Heart left ventricle (tissue), 16 donors: ENCODE measurements around the gene SOD3. TPM values are rescaled to one million over a fixed set of nuclear protein-coding genes. Genes with fewer than 3 reads are reported as not detected.

Source experiments
- ATAC-seq, 4 donors: fragments of 200-7000 bp; cut with Tn5 transposase; one replicate each; pipeline ENCODE4 v1.9.1; 2020 to 2022; ENCODE audit warnings: moderate library complexity in 4 of 4, mild to moderate bottlenecking in 3 of 4, moderate number of reproducible peaks in 1 of 4
- DNase-seq, 5 donors: peaks; one replicate each; pipeline ENCODE4 v3.0.0-alpha.2; 2020
- H3K27ac ChIP-seq, 12 donors: fragments of 200-600 bp; sonication (generic) in 4 of 12; one replicate each; pipeline versions ENCODE4 v1.5.0 to v1.8.0; 2016 to 2022; ENCODE audit warnings: mild to moderate bottlenecking in 2 of 12
- H3K27me3 ChIP-seq, 9 donors: fragments of 200-600 bp; sonication (generic) in 2 of 9; one replicate each; pipeline versions ENCODE4 v1.5.1 to v1.8.0; 2016 to 2022; ENCODE audit warnings: mild to moderate bottlenecking in 3 of 9
- H3K36me3 ChIP-seq, 9 donors: fragments of 200-600 bp; sonication (generic) in 2 of 9; one replicate each; pipeline versions ENCODE4 v1.5.0 to v1.8.0; 2018 to 2022; ENCODE audit warnings: mild to moderate bottlenecking in 2 of 9
- H3K4me1 ChIP-seq, 12 donors: fragments of 200-600 bp; sonication (generic) in 4 of 12; one replicate each; pipeline versions ENCODE4 v1.5.0 to v1.8.0; 2016 to 2022; ENCODE audit warnings: mild to moderate bottlenecking in 3 of 12
- H3K4me3 ChIP-seq, 12 donors: fragments of 200-600 bp; sonication (generic) in 4 of 12; one replicate each; pipeline versions ENCODE4 v1.5.0 to v1.8.0; 2017 to 2022; ENCODE audit warnings: mild to moderate bottlenecking in 9 of 12, moderate library complexity in 4 of 12
- H3K9me3 ChIP-seq, 12 donors: fragments of 200-600 bp; sonication (generic) in 4 of 12; one replicate each; pipeline versions ENCODE4 v1.5.0 to v1.8.0; 2016 to 2022; ENCODE audit warnings: mild to moderate bottlenecking in 1 of 12
- POLR2A ChIP-seq, 2 donors: fragments of 450-650 bp; IDR thresholded peaks; one replicate each; pipeline ENCODE4 v1.6.1; 2017; ENCODE audit warnings: antibody characterized with exemption in 2 of 2, mild to moderate bottlenecking in 2 of 2, moderate library complexity in 2 of 2
- WGBS, 4 donors: extraction: QIAGEN DNeasy Blood & Tissue Kit in 2 of 4; methylation state at CpG; one replicate each; pipeline versions ENCODE4 v1.1.5 to v1.1.7; 2013 to 2018; 5-methylcytosine and 5-hydroxymethylcytosine counted together
- intact Hi-C, 10 donors: fragments of 100-400 bp; cut with DNase I; formaldehyde crosslinking; loops; one replicate each; pipeline versions ENCODE4 v1.11.1 to v1.14.2; 2022
- polyA plus RNA-seq, 2 donors: library from polyadenylated mRNA; stranded (reverse); fragments of 200-250 nt; gene quantifications; one replicate each; pipeline ENCODE4 v1.2.3, GENCODE V29; 2013
- total RNA-seq, 9 donors: library from RNA; depleted of rRNA in 2 of 9; stranded (reverse); fragments of >200 nt in 2 of 9; fragmentation: NEBNext Ultra II Directional in 3 of 9; extraction: Animal tissue kit (Norgen Biotek cat#: 25700) in 3 of 9; gene quantifications; one replicate each; pipeline versions ENCODE4 v1.1.0 to v1.2.4, GENCODE V29; 2016 to 2023
- TF ChIP-seq, protein P1 (sequence below), 12 donors: fragments of 200-600 bp; sonication (generic) in 4 of 12; IDR thresholded peaks; one replicate each; pipeline versions ENCODE4 v1.5.0 to v1.8.0; 2018 to 2022; ENCODE audit warnings: antibody characterized with exemption in 12 of 12, mild to moderate bottlenecking in 5 of 12
- donor health status: ischemic (EF 13 %, LVEDD 7.1; RV severe dilation, severe dysfunction).
- donor health status: healthy with polysubstance abuse.
- donor health status: DM: no; HTN: yes; CAD: no.
- donor health status: DM: no; HTN: no; CAD: no.
- donor health status: ischemic (EF 25% LVEDD 6.9; RV normal size, moderate dysfunction).
- donor health status: ischemic (EF 25% LVEDD 5.7; RV mildly dilated, moderate dysfunction).
- donor health status: healthy.
- donor health status: DM: yes; HTN: yes; CAD: no.
- donor health status: ischemic (EF 35%, LVEDD 5.7; RV mildly dilated, moderate dysfunction).
- donor health status: nonischemic (EF 11% LVEDD 7.7; RV severe dilation, severe dysfunction).
- donor health status: DM: yes; HTN: yes; CAD: no.
- donor health status: PGD.
- donor health status: ischemic (EF 29% LVEDD 5.4; RV normal size, mild dysfunction).
- donor health status: nonischemic (EF 23%, LVEDD 6.1; RV moderate dilation, normal function).

Gene SOD3
- total and polyA plus RNA-seq, 11 donors, result 11.7 to 110 (median 37.6) TPM

DNA sequence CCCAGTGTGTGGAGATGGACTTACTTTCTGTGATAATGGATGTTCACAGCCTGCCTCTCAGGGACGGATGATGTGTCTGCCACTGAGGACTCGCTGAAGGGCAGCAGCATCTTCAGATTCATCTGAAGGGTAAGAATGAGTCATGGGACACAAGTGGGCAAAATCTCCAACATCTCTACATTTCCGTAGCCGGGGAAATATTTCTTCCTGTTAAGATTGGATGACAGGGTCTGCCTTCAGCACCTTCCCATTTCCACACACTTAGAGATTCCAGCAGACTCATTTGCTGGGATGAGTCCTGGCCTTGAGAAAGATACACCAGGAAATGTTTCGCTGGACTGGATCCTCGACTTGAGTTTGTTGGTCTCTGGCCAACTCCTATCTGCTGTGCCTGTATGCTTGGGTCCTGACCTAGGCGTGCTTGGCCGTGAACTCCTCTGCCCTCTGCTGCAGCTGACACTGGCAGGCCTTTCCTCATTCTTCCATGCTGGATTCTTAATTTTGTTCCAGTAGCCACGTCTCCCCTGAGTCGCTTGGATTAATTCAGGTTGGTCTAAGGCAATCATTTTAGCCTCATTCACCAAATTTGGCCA, 46.5 kb upstream of the SOD3 start:
- Histone ChIP-seq H3K27me3 (no peaks in the 10 kb centered on the region), H3K9me3 (no peaks in the 10 kb centered on the region), H3K36me3 (no peaks in the 10 kb centered on the region), H3K4me1 (peaks cover 0 to 2% (median 0%) of the 10 kb centered on the region in 12 donors), H3K27ac (no peak overlapping the region), H3K4me3 (no peak overlapping the region)
- ATAC-seq (no peak), DNase-seq (no peak)
- intact Hi-C loops, result no loop called here
- TF ChIP-seq POLR2A (IDR thresholded peaks at IDR 0.05), result no peak
- TF ChIP-seq, protein P1, sequence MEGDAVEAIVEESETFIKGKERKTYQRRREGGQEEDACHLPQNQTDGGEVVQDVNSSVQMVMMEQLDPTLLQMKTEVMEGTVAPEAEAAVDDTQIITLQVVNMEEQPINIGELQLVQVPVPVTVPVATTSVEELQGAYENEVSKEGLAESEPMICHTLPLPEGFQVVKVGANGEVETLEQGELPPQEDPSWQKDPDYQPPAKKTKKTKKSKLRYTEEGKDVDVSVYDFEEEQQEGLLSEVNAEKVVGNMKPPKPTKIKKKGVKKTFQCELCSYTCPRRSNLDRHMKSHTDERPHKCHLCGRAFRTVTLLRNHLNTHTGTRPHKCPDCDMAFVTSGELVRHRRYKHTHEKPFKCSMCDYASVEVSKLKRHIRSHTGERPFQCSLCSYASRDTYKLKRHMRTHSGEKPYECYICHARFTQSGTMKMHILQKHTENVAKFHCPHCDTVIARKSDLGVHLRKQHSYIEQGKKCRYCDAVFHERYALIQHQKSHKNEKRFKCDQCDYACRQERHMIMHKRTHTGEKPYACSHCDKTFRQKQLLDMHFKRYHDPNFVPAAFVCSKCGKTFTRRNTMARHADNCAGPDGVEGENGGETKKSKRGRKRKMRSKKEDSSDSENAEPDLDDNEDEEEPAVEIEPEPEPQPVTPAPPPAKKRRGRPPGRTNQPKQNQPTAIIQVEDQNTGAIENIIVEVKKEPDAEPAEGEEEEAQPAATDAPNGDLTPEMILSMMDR (IDR thresholded peaks at IDR 0.05), result no peak
- whole genome bisulfite sequencing, 4 donors, result 67 to 76% (median 71%) methylated on average over 10 of the region's 10 CpGs

DNA sequence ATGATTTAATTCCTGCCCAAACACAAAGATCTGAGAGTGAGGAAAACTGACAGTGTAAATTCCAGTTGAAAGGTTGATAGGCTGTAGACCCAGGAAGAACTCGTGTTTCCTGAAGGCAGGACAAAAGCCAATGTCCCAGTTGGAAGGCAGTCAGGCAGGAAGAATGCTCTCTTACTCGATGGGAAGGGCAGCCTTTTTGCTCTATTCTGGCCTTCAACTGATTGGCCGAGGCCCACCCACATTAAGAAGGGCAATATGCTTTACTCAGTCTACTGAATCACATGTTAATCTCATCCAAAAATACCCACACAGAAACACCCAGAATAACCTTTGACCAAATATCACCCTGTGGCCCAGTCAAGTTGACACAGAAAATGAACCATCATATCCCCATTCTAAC, 45.3 kb upstream of the SOD3 start:
- Histone ChIP-seq H3K4me1 (no peaks in the 10 kb centered on the region), H3K27ac (no peak overlapping the region), H3K4me3 (no peak overlapping the region), H3K36me3 (no peaks in the 10 kb centered on the region), H3K9me3 (peaks cover 0 to 6% (median 0%) of the 10 kb centered on the region in 12 donors), H3K27me3 (no peaks in the 10 kb centered on the region)
- intact Hi-C loops, result no loop called here
- WGBS, 4 donors, result 74 to 78% (median 76%) methylated on average over 3 of the region's 3 CpGs
- TF ChIP-seq, protein P1 (IDR thresholded peaks at IDR 0.05), result no peak
- no peak for TF ChIP-seq POLR2A (IDR thresholded peaks at IDR 0.05)
- ATAC-seq (no peak), DNase-seq (no peak)

DNA sequence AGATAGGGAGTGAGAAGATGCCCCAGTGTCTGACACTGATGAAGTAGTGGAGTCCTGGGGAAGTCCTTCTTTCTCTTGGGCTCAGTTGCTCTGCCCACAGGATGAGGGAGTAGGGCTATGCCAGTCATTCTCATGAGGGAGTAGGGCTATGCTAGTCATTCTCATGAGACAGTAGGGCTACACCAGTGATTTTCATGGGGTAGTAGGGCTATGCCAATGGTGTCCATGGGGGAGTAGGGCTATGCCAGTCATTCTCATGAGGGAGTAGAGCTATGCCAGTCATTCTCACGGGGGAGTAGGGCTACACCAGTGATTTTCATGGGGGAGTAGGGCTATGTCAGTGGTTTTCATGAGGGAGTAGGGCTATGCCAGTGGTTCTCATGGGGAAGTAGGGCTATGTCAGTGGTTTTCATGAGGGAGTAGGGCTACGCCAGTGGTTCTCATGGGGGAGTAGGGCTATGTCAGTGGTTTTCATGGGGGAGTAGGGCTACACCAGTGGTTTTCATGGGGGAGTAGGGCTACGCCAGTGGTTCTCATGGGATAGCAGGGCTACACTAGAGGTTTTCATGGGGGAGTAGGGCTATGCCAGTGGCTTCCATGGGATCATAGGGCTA, 43.3 kb upstream of the SOD3 start:
- H3K27ac ChIP-seq, result no peak overlapping the region
- no peaks in the 10 kb centered on the region for H3K4me1 ChIP-seq
- peaks cover 0 to 24% (median 9%) of the 10 kb centered on the region in 12 donors for H3K9me3 ChIP-seq
- H3K4me3 ChIP-seq, result no peak overlapping the region
- TF ChIP-seq, protein P1 (IDR thresholded peaks at IDR 0.05), result no peak
- no peak for TF ChIP-seq POLR2A (IDR thresholded peaks at IDR 0.05)
- no peaks in the 10 kb centered on the region for H3K27me3 ChIP-seq
- 82 to 92% (median 88%) methylated on average over 3 of the region's 3 CpGs for WGBS, 4 donors
- no peak for DNase-seq
- no peaks in the 10 kb centered on the region for H3K36me3 ChIP-seq
- ATAC-seq, result no peak
- intact Hi-C loops, result no loop called here

DNA sequence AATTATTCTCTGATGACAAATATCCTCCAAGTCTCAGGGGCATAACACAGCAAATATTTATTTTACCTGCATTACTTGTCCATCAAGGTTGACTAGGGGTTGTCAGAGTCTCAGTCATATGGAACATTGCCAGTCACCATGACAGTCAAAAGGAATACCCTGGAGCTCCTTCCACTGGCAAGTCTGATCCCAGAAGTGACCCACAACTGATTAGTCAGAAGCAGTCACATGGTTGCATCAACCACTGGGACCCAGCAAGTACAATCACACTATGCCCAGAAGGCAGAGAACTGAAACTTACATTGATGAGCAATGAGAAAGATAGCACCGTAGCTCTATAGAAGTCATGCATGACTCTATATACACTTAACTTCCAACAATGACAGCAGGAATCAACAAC, 41.9 kb upstream of the SOD3 start:
- no peaks in the 10 kb centered on the region for H3K27me3 ChIP-seq
- intact Hi-C loops, result no loop called here
- DNase-seq (no peak), ATAC-seq (no peak)
- peaks cover 0 to 39% (median 17%) of the 10 kb centered on the region in 12 donors for H3K9me3 ChIP-seq
- H3K27ac ChIP-seq, result no peak overlapping the region
- no peak for TF ChIP-seq POLR2A (IDR thresholded peaks at IDR 0.05)
- TF ChIP-seq, protein P1 (IDR thresholded peaks at IDR 0.05), result no peak
- H3K4me3 ChIP-seq, result no peak overlapping the region
- no peaks in the 10 kb centered on the region for H3K4me1 ChIP-seq
- WGBS, 4 donors, result 85 to 94% (median 91%) methylated on average over 1 of the region's 1 CpG
- H3K36me3 ChIP-seq, result no peaks in the 10 kb centered on the region
